Uterus (tissue), 2 donors: Measurements from ENCODE around the gene OR6K2.
"Not testable (repeated sequence)": the region's sequence is repeated elsewhere in the genome, so short reads cannot be mapped to it uniquely, and the experiment has no call there.

ENCODE experiments used
- POLR2A ChIP-seq, 2 donors: fragments of 450-650 bp; IDR thresholded peaks; one replicate each; pipeline ENCODE4 v1.6.1; 2016; ENCODE audit warnings: antibody characterized with exemption in 2 of 2, mild to moderate bottlenecking in 1 of 2, moderate library complexity in 1 of 2
- TF ChIP-seq, protein P1 (sequence below), 4 experiments: fragments of 200-600 bp in 2 of 4; fragments of 450-650 bp in 2 of 4; sonication (generic) in 2 of 4; IDR thresholded peaks; one replicate each; pipeline ENCODE4 v1.5.1; 2016 to 2019; ENCODE audit warnings: antibody characterized with exemption in 4 of 4, mild to moderate bottlenecking in 2 of 4, moderate library complexity in 1 of 4

DNA sequence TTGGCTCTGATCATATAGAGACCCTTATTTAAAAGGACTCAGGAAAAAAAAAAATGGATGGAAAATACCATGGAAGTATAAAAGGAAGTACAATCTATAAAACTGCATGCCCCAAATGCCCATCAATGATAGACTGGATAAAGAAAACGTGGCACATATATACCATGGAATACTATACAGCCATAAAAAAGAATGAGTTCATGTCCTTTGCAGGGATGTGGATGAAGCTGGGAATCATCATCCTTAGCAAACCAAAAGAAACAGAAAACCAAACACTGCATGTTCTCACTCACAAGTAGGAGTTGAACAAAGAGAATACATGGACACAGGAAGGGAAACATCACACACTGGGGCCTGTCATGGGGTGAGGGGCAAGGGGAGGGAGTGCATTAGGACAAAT, 9.3 kb downstream of the OR6K2 start:
- TF ChIP-seq, protein P1, sequence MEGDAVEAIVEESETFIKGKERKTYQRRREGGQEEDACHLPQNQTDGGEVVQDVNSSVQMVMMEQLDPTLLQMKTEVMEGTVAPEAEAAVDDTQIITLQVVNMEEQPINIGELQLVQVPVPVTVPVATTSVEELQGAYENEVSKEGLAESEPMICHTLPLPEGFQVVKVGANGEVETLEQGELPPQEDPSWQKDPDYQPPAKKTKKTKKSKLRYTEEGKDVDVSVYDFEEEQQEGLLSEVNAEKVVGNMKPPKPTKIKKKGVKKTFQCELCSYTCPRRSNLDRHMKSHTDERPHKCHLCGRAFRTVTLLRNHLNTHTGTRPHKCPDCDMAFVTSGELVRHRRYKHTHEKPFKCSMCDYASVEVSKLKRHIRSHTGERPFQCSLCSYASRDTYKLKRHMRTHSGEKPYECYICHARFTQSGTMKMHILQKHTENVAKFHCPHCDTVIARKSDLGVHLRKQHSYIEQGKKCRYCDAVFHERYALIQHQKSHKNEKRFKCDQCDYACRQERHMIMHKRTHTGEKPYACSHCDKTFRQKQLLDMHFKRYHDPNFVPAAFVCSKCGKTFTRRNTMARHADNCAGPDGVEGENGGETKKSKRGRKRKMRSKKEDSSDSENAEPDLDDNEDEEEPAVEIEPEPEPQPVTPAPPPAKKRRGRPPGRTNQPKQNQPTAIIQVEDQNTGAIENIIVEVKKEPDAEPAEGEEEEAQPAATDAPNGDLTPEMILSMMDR (IDR thresholded peaks at IDR 0.05), result not testable (repeated sequence)
- not testable (repeated sequence) for TF ChIP-seq POLR2A (IDR thresholded peaks at IDR 0.05)
